HFF-Myc (cell line): ENCODE measurements around the gene GNPTAB.
A peak's percentile ranks its signal among the peaks of the same experiment; 100 is the strongest.

Experiments used
- DNase-seq: peaks from one replicate; pipeline ENCODE4 v3.0.0-alpha.2; 2011; ENCODE audit warnings: low read depth; ENCODE audit errors: extremely low read depth
- H3K4me3 ChIP-seq: replicated peaks from 2 replicates; pipeline ENCODE4 v1.5.1; 2011; ENCODE audit warnings: low read depth, mild to moderate bottlenecking, control low read depth, low read length
- TF ChIP-seq, protein P1 (sequence below): IDR thresholded peaks from 2 replicates; pipeline ENCODE4 v1.5.1; 2012; ENCODE audit warnings: mild to moderate bottlenecking, low read depth, low read length, control low read depth; ENCODE audit errors: missing control alignments

The GNPTAB gene

DNA sequence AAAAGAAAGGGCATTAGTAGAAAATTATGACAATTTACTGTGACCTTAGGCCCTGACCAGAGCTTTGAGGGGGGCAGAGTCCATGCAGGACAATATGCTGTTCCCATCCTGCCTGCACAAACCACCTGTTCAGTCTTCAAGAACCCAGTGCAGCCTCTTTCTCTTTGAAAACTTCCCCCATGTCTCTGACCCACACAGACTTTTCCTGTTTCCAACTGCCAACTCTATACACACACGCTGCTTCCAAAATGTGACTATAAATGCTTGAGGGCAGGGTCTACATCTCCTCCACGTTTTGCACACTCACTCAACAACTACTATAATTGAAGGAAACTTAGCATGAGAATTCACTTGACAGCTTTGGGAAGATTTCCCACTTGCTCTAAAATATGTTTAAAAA lies 54.9 kb downstream of the GNPTAB start:
- no peak for DNase-seq
- TF ChIP-seq, protein P1, sequence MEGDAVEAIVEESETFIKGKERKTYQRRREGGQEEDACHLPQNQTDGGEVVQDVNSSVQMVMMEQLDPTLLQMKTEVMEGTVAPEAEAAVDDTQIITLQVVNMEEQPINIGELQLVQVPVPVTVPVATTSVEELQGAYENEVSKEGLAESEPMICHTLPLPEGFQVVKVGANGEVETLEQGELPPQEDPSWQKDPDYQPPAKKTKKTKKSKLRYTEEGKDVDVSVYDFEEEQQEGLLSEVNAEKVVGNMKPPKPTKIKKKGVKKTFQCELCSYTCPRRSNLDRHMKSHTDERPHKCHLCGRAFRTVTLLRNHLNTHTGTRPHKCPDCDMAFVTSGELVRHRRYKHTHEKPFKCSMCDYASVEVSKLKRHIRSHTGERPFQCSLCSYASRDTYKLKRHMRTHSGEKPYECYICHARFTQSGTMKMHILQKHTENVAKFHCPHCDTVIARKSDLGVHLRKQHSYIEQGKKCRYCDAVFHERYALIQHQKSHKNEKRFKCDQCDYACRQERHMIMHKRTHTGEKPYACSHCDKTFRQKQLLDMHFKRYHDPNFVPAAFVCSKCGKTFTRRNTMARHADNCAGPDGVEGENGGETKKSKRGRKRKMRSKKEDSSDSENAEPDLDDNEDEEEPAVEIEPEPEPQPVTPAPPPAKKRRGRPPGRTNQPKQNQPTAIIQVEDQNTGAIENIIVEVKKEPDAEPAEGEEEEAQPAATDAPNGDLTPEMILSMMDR: no peak
- no peak overlapping the region for H3K4me3 ChIP-seq

DNA sequence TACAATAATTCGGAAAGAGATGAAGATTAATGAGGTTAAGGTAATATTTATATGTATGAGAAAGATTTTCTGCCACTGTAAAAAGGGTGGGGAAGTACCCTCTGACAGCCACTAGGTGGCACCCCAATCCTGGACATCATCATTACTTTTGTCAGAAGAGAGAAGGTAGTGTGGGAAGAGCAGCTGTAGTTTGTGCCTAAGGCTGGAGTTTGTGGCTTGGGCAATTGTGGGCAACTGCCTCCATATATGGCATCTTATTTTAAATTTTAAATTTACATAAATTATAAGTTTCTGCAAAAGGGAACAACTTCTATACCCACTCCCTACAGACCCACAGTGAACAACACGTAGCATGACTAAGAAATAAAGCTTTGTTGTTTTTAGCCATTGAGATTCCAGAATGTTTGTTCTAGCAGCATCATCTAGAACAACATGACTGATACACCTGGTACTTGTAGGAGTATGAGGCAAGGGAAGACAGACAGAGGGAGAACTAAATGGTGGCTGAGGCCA lies 57.1 kb downstream of the GNPTAB start:
- peak; percentile 45 for DNase-seq
- TF ChIP-seq, protein P1: peak; percentile 86
- H3K4me3 ChIP-seq: no peak overlapping the region

- no peak for DNase-seq
- TF ChIP-seq, protein P1: no peak
- no peak overlapping the region for H3K4me3 ChIP-seq
These were observed 58.6 kb downstream of the GNPTAB start for GRCh38 chr12:101772012-101772775.

DNA sequence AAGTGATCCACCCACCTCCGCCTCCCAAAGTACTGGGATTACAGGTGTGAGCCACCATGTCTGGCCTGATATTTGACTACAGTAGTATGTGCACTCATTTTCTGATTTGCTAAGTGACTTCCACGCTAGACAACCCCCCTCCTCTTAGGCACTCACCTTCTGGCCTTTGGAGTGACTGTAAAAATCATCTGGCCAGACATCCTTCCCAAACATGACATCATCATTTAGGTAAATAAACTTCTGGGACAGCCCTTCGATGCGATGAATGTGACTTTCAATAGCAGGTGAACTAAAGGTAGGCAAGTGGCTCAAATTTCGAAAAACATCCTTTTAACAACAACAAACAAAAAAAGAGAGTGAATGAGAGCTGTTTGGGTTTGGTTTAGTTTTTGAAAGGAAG lies 60.9 kb downstream of the GNPTAB start:
- no peak for DNase-seq
- no peak overlapping the region for H3K4me3 ChIP-seq
- TF ChIP-seq, protein P1: no peak

GRCh38 chr12:101768781-101769180 lies 62.0 kb downstream of the GNPTAB start:
- TF ChIP-seq, protein P1: no peak
- H3K4me3 ChIP-seq: no peak overlapping the region
- no peak for DNase-seq

- TF ChIP-seq, protein P1: no peak
- no peak overlapping the region for H3K4me3 ChIP-seq
- no peak for DNase-seq
These were observed 63.2 kb downstream of the GNPTAB start for GRCh38 chr12:101767537-101767936.
